ENCODE measurements around the gene CD99.

- no peak for TF ChIP-seq EZH2phosphoT487 (conservative IDR thresholded peaks at IDR 0.05; ENCODE audit: low read length)
- no peak for TF ChIP-seq CTCF (IDR thresholded peaks at IDR 0.05; ENCODE audit: insufficient read depth, low read length, poor library complexity, severe bottlenecking)
Measured at GRCh38 chrX:2766906-2767305, 75.8 kb downstream of the CD99 start.

Measured in SU-DHL-6 (cell line).